Sigmoid colon (tissue), 4 donors: ENCODE results near the gene C19orf53.

ENCODE experiments used
- POLR2AphosphoS5 ChIP-seq, 4 donors: sonication (generic); formaldehyde crosslinking; IDR thresholded peaks; one replicate each; pipeline ENCODE4 v1.6.1; 2017; ENCODE audit warnings: antibody characterized with exemption in 4 of 4
- TF ChIP-seq, protein P1 (sequence below), 4 experiments: fragments of 450-650 bp in 3 of 4; fragments of 200-600 bp in 1 of 4; IDR thresholded peaks; one replicate each; pipeline ENCODE4 v1.5.1; 2016 to 2019; ENCODE audit warnings: antibody characterized with exemption in 4 of 4, mild to moderate bottlenecking in 3 of 4, moderate library complexity in 2 of 4

DNA sequence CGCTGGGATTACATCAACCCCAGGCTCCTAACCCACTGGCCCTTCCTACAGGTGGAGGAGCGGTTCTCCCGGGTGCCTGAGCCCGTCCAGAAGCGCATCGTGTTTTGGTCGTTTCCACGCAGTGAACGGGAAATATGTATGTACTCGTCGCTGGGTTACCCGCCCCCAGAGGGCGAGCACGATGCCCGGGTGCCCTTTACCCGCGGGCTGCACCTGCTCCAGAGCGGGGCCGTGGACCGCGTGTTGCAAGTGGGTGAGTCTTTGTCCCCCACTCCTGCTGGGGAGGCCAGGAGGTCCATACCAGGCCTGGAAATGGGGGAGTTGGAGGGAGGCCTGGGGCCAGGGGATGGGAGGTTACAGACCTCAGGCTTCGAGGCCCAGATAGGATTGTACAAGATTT lies 25.4 kb downstream of the C19orf53 start:
- TF ChIP-seq, protein P1, sequence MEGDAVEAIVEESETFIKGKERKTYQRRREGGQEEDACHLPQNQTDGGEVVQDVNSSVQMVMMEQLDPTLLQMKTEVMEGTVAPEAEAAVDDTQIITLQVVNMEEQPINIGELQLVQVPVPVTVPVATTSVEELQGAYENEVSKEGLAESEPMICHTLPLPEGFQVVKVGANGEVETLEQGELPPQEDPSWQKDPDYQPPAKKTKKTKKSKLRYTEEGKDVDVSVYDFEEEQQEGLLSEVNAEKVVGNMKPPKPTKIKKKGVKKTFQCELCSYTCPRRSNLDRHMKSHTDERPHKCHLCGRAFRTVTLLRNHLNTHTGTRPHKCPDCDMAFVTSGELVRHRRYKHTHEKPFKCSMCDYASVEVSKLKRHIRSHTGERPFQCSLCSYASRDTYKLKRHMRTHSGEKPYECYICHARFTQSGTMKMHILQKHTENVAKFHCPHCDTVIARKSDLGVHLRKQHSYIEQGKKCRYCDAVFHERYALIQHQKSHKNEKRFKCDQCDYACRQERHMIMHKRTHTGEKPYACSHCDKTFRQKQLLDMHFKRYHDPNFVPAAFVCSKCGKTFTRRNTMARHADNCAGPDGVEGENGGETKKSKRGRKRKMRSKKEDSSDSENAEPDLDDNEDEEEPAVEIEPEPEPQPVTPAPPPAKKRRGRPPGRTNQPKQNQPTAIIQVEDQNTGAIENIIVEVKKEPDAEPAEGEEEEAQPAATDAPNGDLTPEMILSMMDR (IDR thresholded peaks at IDR 0.05) = no peak
- TF ChIP-seq POLR2AphosphoS5 (IDR thresholded peaks at IDR 0.05) = no peak
